NCI-H1417 (cell line): ENCODE results near the gene CNTFR.
"Not testable (repeated sequence)": the region's sequence is repeated elsewhere in the genome, so short reads cannot be mapped to it uniquely, and the experiment has no call there.

Experiments
- DNase-seq, 3 experiments: peaks; one replicate each; lab custom pipeline; 2025; lab: John Stamatoyannopoulos, UW

CNTFR gene, protein sequence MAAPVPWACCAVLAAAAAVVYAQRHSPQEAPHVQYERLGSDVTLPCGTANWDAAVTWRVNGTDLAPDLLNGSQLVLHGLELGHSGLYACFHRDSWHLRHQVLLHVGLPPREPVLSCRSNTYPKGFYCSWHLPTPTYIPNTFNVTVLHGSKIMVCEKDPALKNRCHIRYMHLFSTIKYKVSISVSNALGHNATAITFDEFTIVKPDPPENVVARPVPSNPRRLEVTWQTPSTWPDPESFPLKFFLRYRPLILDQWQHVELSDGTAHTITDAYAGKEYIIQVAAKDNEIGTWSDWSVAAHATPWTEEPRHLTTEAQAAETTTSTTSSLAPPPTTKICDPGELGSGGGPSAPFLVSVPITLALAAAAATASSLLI

DNA sequence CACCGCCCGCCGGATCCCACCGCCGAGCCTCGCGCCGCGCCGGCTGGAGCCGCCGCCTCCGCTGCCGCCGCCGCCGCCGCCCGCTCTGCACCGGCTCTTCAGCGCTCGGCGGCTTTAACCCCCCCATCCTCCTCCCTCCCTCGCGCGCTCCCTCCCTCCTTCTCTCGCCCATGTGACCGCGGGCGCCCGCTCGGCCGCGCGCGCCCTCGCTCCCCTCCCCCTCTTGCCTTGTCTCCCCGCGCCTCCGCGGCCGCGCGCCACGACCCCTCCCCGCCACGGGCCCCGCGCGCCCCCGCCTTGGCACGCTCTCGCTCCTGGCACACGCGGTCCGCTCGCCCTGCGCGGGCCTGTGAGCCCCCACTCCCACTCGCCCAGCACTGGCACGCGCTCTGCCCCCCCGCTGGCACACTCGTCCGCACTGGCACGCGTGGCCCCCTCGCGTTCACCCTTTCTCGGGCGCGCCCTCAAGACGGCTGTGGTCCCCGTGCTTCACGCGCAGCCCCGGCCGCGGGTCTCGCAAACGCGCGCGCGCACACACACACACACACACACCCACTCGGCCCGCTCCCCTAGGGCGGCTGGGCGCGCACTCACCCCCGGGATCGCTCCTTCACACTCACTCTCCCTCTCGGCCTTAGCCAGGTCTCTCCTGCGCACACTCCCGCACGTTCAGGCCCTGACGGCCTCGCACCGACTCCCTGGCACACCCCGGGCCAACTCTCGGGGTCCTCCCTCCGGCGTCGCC is at the start of gene CNTFR:
Gene CNTFR (minus strand): TSS at position 89 of the 745 bp plus-strand sequence. CDS start 20,743 bp downstream, outside the sequence.
- DNase-seq, result peak in 2 of 3 experiments; percentile 60 to 69

DNA sequence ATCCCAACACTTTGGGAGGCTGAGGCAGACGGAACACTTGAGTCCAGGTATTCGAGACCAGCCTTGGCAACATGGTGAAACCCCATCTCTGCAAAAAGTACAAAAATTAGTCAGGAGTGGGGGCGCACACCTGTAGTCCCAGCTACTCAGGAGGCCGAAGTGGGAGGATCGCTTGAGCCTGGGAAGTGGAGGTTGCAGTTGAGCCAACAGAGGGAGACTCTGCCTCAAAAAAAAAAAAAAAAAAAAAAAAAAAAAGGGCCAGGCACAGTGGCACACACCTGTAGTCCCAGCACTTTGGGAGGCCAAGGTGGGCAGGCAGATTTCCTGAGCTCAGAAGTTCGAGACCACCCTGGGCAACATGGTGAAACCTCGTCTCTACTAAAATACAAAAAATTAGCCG is 49.8 kb upstream of the CNTFR start:
- DNase-seq, result not testable (repeated sequence)

DNA sequence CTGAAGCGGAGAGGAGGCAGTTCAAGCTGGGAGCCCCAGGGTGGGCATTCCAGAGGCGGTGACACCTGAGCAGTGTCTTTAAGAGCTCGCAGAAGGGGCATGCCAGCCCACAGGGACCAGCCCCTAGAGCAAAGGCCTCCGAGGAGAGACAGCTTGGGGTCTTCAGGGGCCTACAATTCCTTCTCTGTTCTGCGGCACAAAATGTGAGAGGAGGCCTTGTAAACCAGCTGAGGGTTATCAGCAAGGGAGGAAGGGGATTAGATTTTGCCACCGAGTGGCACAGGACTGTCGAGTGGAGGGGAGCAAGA is 48.6 kb upstream of the CNTFR start:
- no peak for DNase-seq

DNA sequence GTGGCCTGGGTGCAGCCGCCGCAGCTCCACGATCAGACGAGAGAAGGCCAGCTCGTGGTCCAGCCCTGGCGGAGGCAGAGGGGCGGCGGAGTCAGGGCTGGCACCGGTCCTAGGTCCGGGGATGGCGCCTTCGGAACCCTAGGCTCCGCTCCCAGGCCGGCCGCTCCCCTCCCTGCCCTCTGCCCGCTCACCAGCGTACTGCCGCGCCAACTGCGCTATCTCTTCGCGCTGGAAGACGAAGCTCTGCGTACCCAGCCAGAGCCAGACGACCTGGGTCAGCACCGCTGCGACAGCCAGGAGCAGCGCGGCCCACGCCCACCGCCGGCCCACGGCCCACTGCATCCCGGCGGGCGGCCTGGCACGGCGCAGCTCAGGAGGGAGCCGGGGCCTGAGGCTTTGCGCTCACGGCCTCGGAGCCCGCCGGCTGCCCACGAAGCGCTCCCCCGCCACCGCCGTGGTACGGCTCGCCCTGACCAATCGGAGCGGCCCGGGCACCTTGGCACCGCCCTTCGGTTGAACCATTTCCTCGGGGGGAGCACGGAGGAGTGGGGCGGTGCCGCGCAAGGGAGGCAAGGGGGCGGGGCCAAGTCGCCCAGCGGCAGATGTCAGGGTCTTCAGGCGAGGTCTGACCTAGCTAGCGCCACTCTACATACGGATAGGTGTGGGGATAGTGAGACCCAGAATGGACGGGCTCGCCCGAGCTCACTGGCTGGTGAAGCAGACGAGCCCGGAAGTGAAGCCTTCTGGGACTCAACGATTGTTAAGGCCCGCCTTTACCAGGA is 48.0 kb upstream of the CNTFR start, which contains the start of gene SIGMAR1:
Gene SIGMAR1 (minus strand): TSS at position 432 of the 782 bp plus-strand sequence. CDS start 90 bp downstream, at position 342.
- DNase-seq, result peak; percentile 89 to 93 (median 91)

DNA sequence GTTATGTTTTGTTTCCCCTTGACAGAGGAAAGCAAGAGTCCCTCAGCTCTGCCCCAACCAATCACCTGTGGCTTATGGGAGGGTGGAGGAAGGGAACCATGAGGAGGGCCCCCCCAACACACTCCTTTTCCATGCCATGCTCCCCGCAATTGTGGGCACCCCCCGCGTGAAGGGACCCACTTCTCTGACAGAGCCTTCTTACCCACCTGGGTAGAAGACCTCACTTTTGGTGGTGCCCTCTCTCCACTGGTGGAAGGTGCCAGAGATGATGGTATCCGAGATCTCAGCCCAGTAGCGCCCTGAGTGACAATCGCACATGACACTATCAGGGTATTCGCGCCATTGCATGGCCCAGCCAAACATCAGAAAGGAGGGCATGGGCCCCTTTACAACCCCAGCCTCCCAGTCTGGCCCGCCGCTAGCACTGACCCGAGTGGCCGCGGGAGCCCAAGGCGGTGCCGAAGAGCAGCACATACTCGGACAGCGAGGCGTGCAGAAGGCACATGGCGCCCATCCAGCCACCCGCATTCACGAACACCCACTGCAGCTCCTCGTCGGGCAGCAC is 47.3 kb upstream of the CNTFR start:
- DNase-seq, result peak in 1 of 3 experiments; percentile 54

DNA sequence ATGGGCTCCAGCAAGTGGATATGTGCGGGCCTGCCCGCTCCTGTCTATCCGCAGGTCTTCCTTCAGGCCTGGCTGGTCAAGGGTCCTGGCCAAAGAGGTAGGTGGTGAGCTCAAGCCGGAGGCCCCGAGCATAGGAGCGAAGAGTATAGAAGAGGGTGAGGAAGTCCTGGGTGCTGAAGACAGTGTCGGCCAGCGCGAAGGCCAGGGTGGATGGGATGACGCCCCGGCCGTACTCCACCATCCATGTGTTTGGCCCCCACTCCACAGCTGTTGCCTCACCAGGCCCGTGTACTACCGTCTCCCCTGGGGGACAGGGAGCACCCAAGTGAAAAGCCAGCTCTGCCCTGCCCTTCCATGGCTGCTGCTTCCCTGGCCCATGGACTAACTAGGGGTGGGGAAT is 46.0 kb upstream of the CNTFR start:
- no peak for DNase-seq

DNA sequence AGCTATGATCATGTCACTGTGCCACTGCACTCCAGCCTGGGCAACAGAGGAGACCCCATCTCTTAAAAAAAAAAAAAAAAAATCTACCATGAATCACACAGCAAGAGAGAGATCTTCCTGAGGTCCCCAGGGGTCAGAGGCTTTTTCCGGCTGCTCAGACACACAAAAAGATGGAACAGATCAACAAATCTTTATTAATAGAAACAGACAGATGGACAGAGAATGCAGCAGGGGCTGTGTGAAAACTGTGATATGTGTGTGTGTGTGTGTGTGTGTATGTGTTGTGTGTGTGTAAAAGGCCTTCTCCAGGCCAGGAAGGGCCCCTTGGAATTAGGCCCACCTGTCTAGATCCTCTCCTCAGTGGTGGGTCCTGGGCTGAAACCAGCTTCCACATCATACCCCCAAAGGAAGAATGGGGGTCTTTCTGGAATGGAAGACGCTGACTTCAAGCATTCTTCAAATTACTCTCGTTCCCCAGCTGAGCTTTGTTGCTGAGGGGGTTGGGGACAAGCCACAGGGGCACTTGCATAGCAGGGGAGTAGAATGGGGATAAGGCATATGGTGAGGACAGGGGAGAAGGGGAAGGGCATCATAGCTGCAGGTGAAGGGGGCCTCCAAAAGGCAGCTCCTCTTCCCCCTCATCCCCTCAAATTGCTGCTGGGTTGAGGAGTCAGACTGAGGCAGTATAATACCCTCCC is 45.2 kb upstream of the CNTFR start:
- no peak for DNase-seq

DNA sequence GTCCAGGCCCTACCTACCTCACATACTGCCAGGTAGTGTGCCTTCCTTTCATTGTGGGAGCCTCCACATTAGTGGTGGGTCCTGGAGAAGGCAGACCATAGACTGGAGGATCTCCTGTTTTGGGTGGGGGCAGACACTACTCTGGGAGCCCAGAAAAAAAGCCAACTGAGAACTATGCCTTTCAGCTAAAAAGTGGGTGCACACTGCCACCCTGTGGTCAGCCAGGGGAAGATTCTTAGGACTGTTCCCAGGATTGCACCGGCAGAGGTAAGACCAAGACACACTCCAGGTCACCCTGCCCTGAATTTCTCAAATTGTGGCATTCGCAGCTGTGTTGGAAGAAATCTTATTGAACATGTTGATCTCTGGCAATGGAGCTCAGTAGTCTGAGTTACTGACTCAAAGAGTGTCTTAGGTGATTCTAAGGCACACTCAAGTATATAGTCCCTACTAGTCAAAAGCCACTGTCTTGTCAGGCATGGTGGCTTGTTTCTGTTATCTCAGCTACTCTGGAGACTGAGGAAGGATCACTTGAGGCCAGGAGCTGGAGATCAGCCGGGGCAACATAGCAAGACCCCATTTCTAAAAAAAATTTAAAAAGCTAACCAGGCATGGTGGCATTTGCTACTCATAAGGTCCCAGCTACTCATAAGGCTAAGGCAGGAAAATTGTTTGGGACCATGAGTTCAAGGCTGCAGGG is 44.5 kb upstream of the CNTFR start:
- peak; percentile 37 to 63 (median 38) for DNase-seq

DNA sequence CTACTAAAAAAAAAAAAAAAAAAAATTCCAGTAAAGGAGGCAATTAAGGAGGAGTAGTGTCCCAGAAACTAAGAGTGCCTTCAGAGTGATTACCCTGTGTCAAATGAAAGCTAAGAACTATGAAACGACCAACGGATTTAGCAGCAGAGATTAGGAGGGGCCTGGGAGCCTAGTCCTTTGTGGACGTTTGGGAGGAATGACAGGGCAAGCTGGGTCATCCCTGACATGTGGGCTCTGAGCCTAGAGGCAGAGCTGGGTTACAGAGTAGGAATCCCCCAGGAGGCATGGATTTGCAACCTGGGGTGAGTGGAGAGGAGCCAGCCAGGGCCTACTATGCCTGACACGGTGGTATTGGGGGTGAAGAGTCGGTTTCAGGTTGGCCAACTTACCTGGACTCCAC is 43.6 kb upstream of the CNTFR start:
- no peak for DNase-seq

DNA sequence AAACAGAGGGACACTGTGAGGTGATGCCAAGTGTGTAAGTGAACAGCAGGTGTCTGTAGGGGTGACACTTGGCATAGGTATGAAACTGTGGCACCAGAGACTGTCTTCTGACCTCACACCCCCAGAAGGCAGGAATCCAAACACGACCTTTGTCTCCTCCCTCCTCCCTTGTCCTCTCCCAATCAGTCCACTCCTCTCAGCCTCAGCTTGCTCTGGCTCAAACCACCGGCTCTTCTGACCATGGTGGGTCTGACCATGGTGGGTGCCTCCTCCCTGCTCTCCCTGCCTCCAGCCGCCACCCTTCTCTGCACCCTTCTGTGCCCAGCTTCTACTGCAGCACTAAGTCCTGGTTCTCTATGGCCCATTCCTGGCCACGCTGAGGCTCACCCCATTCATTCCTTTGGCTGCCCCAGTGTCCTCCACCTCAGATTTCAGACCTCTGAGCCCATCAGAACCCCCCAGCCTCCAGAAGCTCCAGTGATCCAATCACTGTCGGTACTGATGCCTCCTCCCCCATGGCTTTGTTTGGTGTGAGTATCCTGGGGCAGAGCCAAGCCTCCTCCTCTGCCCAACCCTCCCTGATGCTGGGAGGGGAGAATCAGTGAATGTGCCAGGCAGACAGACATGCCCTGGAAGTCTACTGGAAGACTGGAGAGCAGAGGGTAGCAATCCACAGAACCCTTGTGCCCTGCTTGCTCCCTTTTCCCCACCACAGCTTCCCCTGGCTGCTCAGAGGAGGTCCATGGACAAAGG is 41.1 kb upstream of the CNTFR start:
- no peak for DNase-seq

DNA sequence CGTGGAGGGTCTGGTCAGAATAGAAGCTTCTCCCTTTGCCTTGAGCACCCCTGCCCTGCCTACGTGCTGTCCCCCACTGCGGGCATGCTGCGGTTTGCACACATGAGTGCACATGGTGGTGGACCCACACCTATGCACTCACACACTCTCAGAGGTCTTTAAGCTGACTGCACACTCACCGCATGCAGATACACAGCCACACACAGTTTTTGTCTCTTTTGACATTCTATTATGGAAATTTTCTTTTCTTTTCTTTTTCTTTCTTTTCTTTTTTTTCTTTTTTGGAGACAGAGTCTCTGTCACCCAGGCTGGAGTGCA is 39.9 kb upstream of the CNTFR start:
- no peak for DNase-seq

DNA sequence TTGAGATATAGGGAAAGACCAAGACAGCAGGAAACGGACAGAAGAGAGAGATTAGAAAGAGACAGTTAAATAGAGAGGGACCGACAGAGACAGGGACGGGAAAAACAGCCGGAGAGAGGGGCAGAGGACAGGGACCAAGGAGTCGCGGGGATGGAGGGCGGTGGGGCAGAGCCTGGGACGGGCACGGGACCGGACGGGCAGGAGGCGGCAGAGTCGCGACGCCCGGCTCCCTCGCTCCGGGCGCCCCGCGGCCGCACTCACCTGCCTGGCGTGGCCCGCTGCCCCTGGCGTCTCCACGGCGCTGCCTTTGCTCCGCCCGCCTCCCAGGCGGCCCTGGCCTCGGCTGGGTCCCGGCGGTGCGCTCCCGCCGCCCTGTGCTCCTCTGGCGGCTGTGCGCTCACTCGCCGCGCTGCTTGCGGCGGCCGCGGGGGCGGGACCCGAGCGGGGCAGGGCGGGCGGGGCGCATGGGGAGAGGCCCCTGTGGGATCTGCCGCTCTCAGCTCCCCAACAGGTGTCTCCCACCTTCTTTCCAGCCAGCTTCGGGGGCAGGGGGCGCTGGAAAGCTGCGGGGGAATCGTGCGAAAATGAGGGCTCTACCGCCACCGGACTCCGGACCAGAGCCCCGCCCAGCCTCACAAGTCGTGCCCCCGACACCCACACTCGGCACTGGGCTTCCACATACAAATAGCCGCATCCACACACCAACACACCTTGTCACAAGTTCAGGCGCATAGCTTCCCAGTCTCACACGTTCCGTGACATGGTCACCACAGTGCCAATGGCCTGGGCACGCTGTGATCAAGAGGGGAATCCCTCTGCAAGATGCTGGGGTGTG is 39.3 kb upstream of the CNTFR start, which contains the start of gene ARID3C:
Gene ARID3C (minus strand): TSS at position 411 of the 835 bp plus-strand sequence. CDS start 1,052 bp downstream, outside the sequence.
- DNase-seq, result peak; percentile 6 to 56 (median 51)

DNA sequence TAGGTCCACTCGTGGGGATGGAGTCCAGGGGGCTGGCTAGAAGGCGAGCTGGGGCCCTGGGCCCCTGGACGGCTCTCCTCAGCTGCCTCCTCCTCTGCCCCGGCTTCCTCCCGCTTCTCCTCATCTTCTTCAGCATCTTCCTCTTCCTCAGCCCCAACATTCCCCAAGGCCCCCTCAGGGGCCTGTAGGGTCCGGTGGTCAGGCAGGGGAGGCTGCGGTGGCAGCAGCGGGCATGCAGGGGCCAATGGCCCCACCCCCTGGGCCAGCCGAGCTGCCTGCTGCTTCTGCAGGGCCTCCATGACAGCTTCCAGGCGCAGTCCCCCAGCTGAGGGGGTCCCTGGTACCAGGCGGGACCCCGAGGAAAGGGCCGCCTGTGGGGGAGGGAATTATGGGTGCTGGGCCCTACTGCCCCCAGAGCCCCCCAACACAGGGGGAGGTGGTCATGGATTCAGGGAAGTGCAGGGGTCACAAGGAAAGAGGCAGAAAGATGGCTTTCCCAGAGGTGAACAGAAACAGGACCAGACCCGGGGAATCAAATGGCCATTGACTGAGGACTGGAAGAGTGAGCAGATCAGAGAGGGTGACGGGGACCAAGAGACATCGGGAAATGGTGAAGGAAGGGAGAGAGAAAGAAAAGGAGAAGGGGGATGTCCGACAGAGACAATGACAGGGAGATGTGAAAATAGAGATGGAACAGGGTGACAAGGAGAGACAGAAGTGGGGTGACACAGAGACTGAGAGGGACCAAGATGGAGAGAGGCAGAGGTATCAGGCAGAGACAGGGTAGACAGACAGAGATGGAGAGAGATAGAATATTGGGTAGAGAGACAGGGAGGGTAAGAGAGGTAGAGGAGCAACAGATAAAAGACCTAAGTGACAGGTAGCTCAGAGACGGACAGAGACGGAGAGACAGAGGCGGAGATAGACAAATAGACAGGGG is 38.5 kb upstream of the CNTFR start:
- DNase-seq, result no peak

DNA sequence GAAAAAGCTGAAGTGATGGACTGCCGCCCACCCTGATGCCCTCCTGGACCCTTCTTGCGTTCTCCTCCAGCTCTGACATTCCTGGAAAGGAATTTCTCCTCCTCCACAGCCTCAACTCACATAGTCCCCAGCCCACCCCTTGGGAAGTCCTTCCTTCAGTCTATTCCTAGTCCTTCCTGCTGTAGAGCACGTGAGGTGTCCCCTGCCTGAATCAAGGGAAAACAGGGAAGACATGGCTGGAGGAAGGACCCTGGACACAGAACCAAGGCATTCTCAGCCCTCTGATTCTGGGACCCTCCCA is 35.6 kb upstream of the CNTFR start:
- no peak for DNase-seq

DNA sequence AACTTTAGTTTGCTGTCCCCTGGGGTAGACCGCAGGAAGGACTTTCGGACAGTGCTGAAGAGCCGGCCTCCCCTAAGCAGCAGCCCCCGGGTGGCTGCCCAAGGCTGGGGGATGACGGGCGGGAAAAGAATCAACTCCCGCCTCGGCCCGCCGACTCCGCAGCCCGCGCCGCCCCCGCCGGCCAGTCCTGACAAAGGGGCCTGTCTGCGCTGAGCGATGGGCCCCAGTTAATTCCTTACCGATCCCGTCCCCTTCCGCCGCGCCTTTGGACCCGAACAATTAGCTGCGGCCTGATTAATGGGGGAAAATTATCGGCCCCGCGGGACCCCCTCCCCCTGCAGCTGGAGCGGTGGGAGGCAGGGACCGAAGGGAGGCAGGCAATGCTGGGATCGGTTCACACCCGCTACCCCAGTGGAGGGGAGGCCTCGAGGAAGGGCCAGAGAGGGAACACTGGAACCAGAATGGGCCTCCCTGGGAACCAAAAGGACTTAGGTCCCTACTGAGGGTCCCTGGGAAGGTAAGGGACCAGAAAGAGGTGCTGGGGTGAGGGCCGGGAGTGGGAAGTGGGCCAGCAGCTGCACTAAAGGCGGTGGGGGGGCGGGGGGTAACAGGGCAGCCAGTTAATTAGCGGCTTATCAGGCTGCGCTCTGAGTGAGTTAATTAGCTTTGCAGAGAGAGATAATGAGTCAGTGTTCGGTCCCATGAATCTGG is 35.1 kb upstream of the CNTFR start:
- no peak for DNase-seq

DNA sequence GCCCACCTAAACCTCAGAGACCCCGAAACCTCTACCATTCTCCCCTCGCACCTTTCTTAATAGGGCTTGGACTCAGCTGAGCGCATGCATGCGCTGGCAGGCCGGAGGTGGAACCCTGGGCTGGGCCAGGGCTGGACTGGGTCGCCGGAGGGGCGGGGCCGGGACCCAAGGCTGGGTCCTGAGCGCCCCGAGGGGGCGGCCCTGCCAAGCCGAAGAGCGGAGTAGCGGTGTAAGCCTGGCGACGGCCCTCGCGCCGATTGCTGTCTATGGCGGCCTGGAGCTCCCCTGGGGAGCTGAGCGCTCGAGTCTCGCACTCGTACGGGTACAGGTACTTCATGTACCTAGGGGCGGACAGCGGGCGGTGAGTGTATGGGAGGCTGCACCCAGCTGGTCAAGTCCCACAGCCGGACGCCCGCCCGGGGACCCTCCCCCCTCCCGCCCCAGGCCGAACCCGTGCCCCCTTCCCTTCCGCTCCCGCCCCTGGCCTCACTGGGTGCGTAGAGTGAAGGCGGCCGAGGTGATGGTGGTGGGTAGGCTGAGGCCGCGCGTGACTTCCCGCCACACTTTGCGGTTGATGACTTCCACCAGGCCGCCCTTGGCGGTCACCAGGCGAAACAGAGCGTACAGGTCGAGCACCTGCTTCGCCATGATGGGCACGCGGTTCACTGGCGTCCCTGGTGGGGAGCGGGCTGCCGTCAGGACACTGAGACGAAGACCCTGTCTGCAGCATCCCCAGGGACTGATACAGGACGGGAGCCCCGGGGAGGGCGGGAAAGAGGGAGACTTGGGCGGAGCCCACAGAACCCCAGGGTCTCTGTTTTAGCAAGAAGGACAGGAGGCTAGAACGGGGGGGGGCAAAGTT is 34.1 kb upstream of the CNTFR start:
- no peak for DNase-seq
